ENCODE measurements around the gene MCC. TPM values are rescaled to one million over a fixed set of nuclear protein-coding genes. Genes with fewer than 3 reads are reported as not detected.
"Not testable (repeated sequence)": the region's sequence is repeated elsewhere in the genome, so short reads cannot be mapped to it uniquely, and the experiment has no call there.

Gene MCC
- total RNA-seq, 1 experiment from 2014 or later: 7.1 TPM

- peak overlapping the region; percentile 74 for H3K27ac ChIP-seq (ENCODE audit: low read length)
- H3K79me2 ChIP-seq (ENCODE audit: low read length): no peaks in the 10 kb centered on the region
- no peaks in the 10 kb centered on the region for H4K20me1 ChIP-seq (ENCODE audit: low read length)
- ChIA-PET POLR2A (ENCODE audit: unreplicated experiment) (no interaction called here), CTCF (no interaction called here)
- peak overlapping the region; percentile 61 for H3K4me2 ChIP-seq (ENCODE audit: low read length)
- H2AFZ ChIP-seq (ENCODE audit: low read length): no peak overlapping the region
- H3K9ac ChIP-seq (ENCODE audit: low read length): peak overlapping the region; percentile 23; the same call in 1 of the 2 replicates
- TF ChIP-seq EZH2phosphoT487 (IDR thresholded peaks at IDR 0.05; ENCODE audit: borderline replicate concordance, low read length) (no peak), EZH2 (IDR thresholded peaks at IDR 0.05; ENCODE audit: low read length, unreplicated experiment) (no peak)
- TF ChIP-seq, protein P1, sequence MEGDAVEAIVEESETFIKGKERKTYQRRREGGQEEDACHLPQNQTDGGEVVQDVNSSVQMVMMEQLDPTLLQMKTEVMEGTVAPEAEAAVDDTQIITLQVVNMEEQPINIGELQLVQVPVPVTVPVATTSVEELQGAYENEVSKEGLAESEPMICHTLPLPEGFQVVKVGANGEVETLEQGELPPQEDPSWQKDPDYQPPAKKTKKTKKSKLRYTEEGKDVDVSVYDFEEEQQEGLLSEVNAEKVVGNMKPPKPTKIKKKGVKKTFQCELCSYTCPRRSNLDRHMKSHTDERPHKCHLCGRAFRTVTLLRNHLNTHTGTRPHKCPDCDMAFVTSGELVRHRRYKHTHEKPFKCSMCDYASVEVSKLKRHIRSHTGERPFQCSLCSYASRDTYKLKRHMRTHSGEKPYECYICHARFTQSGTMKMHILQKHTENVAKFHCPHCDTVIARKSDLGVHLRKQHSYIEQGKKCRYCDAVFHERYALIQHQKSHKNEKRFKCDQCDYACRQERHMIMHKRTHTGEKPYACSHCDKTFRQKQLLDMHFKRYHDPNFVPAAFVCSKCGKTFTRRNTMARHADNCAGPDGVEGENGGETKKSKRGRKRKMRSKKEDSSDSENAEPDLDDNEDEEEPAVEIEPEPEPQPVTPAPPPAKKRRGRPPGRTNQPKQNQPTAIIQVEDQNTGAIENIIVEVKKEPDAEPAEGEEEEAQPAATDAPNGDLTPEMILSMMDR (conservative IDR thresholded peaks at IDR 0.05; ENCODE audit: low read depth, low read length): no peak
- H3K9me2 ChIP-seq (replicated peaks; ENCODE audit: low read length): no peaks in the 10 kb centered on the region
- peak; percentile 26 for ATAC-seq
- H3K36me3 ChIP-seq (ENCODE audit: low read depth, low read length): no peaks in the 10 kb centered on the region
- intact Hi-C loops (cut with micrococcal nuclease): no loop called here
- BruUV-seq (replicated peaks): no TSS peak
- H3K4me3 ChIP-seq (ENCODE audit: low read length): no peak overlapping the region; the same call in 1 of the 2 replicates
- H3K9me3 ChIP-seq (ENCODE audit: low read length): no peaks in the 10 kb centered on the region
- H3K4me1 ChIP-seq (ENCODE audit: insufficient read depth, low read length): peaks cover 24% of the 10 kb centered on the region
- no peak for DNase-seq
- H3F3A ChIP-seq (ENCODE audit: low read length, unreplicated experiment): no peaks in the 10 kb centered on the region
- no peaks in the 10 kb centered on the region for H3K27me3 ChIP-seq (ENCODE audit: low read length)
Observed at GRCh38 chr5:113082547-113082905, 405.7 kb downstream of the MCC start.

GRCh38 chr5:113081881-113082546, 406.2 kb downstream of the MCC start:
- H4K20me1 ChIP-seq (ENCODE audit: low read length): no peaks in the 10 kb centered on the region
- TF ChIP-seq EZH2 (IDR thresholded peaks at IDR 0.05; ENCODE audit: low read length, unreplicated experiment) (no peak), EZH2phosphoT487 (IDR thresholded peaks at IDR 0.05; ENCODE audit: borderline replicate concordance, low read length) (no peak)
- TF ChIP-seq, protein P1 (conservative IDR thresholded peaks at IDR 0.05; ENCODE audit: low read depth, low read length): no peak
- H3K36me3 ChIP-seq (ENCODE audit: low read depth, low read length): no peaks in the 10 kb centered on the region
- POLR2A ChIA-PET (ENCODE audit: unreplicated experiment): no interaction called here
- no peaks in the 10 kb centered on the region for H3F3A ChIP-seq (ENCODE audit: low read length, unreplicated experiment)
- no TSS peak for BruUV-seq (replicated peaks)
- intact Hi-C loops (cut with micrococcal nuclease): no loop called here
- H3K9ac ChIP-seq (ENCODE audit: low read length): peak overlapping the region; percentile 34; the same call in 1 of the 2 replicates
- no peaks in the 10 kb centered on the region for H3K9me3 ChIP-seq (ENCODE audit: low read length)
- peak; percentile 88 for ATAC-seq
- peaks cover 24% of the 10 kb centered on the region for H3K4me1 ChIP-seq (ENCODE audit: insufficient read depth, low read length)
- H3K9me2 ChIP-seq (replicated peaks; ENCODE audit: low read length): no peaks in the 10 kb centered on the region
- H3K4me3 ChIP-seq (ENCODE audit: low read length): peak overlapping the region; percentile 18; the same call in 1 of the 2 replicates
- CTCF ChIA-PET: no interaction called here
- peak overlapping the region; percentile 74 for H3K27ac ChIP-seq (ENCODE audit: low read length)
- no peaks in the 10 kb centered on the region for H3K79me2 ChIP-seq (ENCODE audit: low read length)
- no peaks in the 10 kb centered on the region for H3K27me3 ChIP-seq (ENCODE audit: low read length)
- H2AFZ ChIP-seq (ENCODE audit: low read length): 0 out of 2 replicates have a peak overlapping the region, but pooled peaks have one; percentile 5
- H3K4me2 ChIP-seq (ENCODE audit: low read length): peak overlapping the region; percentile 61
- peak; percentile 95 for DNase-seq

- no TSS peak for BruUV-seq (replicated peaks)
- Histone ChIP-seq H3K9me2 (replicated peaks; ENCODE audit: low read length) (no peaks in the 10 kb centered on the region), H3F3A (ENCODE audit: low read length, unreplicated experiment) (no peaks in the 10 kb centered on the region), H3K36me3 (ENCODE audit: low read depth, low read length) (no peaks in the 10 kb centered on the region), H2AFZ (ENCODE audit: low read length) (no peak overlapping the region), H3K4me3 (ENCODE audit: low read length) (no peak overlapping the region), H3K27ac (ENCODE audit: low read length) (peak overlapping the region; percentile 74), H3K4me1 (ENCODE audit: insufficient read depth, low read length) (peaks cover 24% of the 10 kb centered on the region), H3K27me3 (ENCODE audit: low read length) (no peaks in the 10 kb centered on the region), H3K9ac (ENCODE audit: low read length) (peak overlapping the region; percentile 34; the same call in 1 of the 2 replicates), H3K9me3 (ENCODE audit: low read length) (no peaks in the 10 kb centered on the region), H4K20me1 (ENCODE audit: low read length) (no peaks in the 10 kb centered on the region), H3K4me2 (ENCODE audit: low read length) (peak overlapping the region; percentile 61), H3K79me2 (ENCODE audit: low read length) (no peaks in the 10 kb centered on the region)
- DNase-seq (no peak), ATAC-seq (no peak)
- CTCF ChIA-PET: no interaction called here
- TF ChIP-seq EZH2 (IDR thresholded peaks at IDR 0.05; ENCODE audit: low read length, unreplicated experiment) (no peak), EZH2phosphoT487 (IDR thresholded peaks at IDR 0.05; ENCODE audit: borderline replicate concordance, low read length) (no peak)
- TF ChIP-seq, protein P1 (conservative IDR thresholded peaks at IDR 0.05; ENCODE audit: low read depth, low read length): no peak
- POLR2A ChIA-PET (ENCODE audit: unreplicated experiment): no interaction called here
- intact Hi-C loops (cut with micrococcal nuclease): no loop called here
Observed at GRCh38 chr5:113081091-113081839, 407.0 kb downstream of the MCC start.

GRCh38 chr5:113076649-113077048, 411.6 kb downstream of the MCC start:
- H3K4me1 ChIP-seq (ENCODE audit: insufficient read depth, low read length); H3K79me2 ChIP-seq (ENCODE audit: low read length); H3K9ac ChIP-seq (ENCODE audit: low read length); CTCF ChIA-PET; H3K9me3 ChIP-seq (ENCODE audit: low read length); H3K36me3 ChIP-seq (ENCODE audit: low read depth, low read length); H3K4me2 ChIP-seq (ENCODE audit: low read length); DNase-seq; intact Hi-C loops (cut with micrococcal nuclease); BruUV-seq (replicated peaks); H3F3A ChIP-seq (ENCODE audit: low read length, unreplicated experiment); H3K4me3 ChIP-seq (ENCODE audit: low read length); ATAC-seq; H3K9me2 ChIP-seq (replicated peaks; ENCODE audit: low read length); H2AFZ ChIP-seq (ENCODE audit: low read length); H3K27ac ChIP-seq (ENCODE audit: low read length); POLR2A ChIA-PET (ENCODE audit: unreplicated experiment); H4K20me1 ChIP-seq (ENCODE audit: low read length); H3K27me3 ChIP-seq (ENCODE audit: low read length): not testable (repeated sequence)

Data from PC-3 (cell line).